Measurements from ENCODE around the gene PRPF31. TPM values are rescaled to one million over a fixed set of nuclear protein-coding genes. Genes with fewer than 3 reads are reported as not detected.

The PRPF31 gene
- total and polyA plus RNA-seq, 2 of the 13 experiments (the other 11 are each of a cell fraction or from before 2014, with no cell fraction given): 23.8 to 63.8 TPM

- TF ChIP-seq SOX6 (IDR thresholded peaks at IDR 0.05) (no peak), SOX6 (CRISPR knock-in tag; IDR thresholded peaks at IDR 0.05) (no peak), RXRB (CRISPR knock-in tag; IDR thresholded peaks at IDR 0.05; ENCODE audit: borderline replicate concordance) (no peak), ZSCAN25 (CRISPR knock-in tag; IDR thresholded peaks at IDR 0.05) (0 out of 2 replicates have a peak, but pooled peaks have one; percentile 38), ZNF33B (CRISPR knock-in tag; IDR thresholded peaks at IDR 0.05) (no peak), KLF13 (CRISPR knock-in tag; IDR thresholded peaks at IDR 0.05) (no peak), ZNF460 (CRISPR knock-in tag; IDR thresholded peaks at IDR 0.05; ENCODE audit: borderline replicate concordance) (no peak), NCOA1 (CRISPR knock-in tag; IDR thresholded peaks at IDR 0.05) (no peak), HOMEZ (CRISPR knock-in tag; IDR thresholded peaks at IDR 0.05; ENCODE audit: low read depth) (no peak), ARNT2 (CRISPR knock-in tag; IDR thresholded peaks at IDR 0.05; ENCODE audit: low read depth) (no peak), REXO4 (CRISPR knock-in tag; IDR thresholded peaks at IDR 0.05; ENCODE audit: borderline replicate concordance) (no peak), SRSF1 (optimal IDR thresholded peaks at IDR 0.05; ENCODE audit: low read depth, low read length) (peak; percentile 75), SP2 (CRISPR knock-in tag; IDR thresholded peaks at IDR 0.05) (no peak), CCAR2 (optimal IDR thresholded peaks at IDR 0.05; ENCODE audit: low read depth, low read length) (peak; percentile 87), GTF2F1 (IDR thresholded peaks at IDR 0.05; ENCODE audit: low read length) (peak; percentile 73; the same call in 1 of the 2 replicates), POLR2A (IDR thresholded peaks at IDR 0.05; ENCODE audit: insufficient read depth in 1 of 2, low read depth in 2 of 2, low read length in 2 of 2) (0 out of 4 replicates have a peak, but pooled peaks of 1 of the 2 experiments have one; percentile 9), POLR2AphosphoS2 (IDR thresholded peaks at IDR 0.05; ENCODE audit: low read depth, low read length) (peak; percentile 89; the same call in 1 of the 2 replicates), MTF2 (CRISPR knock-in tag; IDR thresholded peaks at IDR 0.05; ENCODE audit: borderline replicate concordance) (no peak), HNF4G (IDR thresholded peaks at IDR 0.05; ENCODE audit: borderline replicate concordance, low read depth, low read length) (no peak), HNF4G (CRISPR knock-in tag; IDR thresholded peaks at IDR 0.05; ENCODE audit: borderline replicate concordance, low read depth) (no peak), HCFC1 (IDR thresholded peaks at IDR 0.05; ENCODE audit: low read depth, low read length) (peak; percentile 44; the same call in 1 of the 2 replicates), TCF12 (IDR thresholded peaks at IDR 0.05) (no peak), TCF12 (CRISPR knock-in tag; IDR thresholded peaks at IDR 0.05) (no peak), ETS1 (CRISPR knock-in tag; IDR thresholded peaks at IDR 0.05) (no peak), SRSF4 (IDR thresholded peaks at IDR 0.05; ENCODE audit: low read depth, low read length, poor library complexity, severe bottlenecking) (no peak), RBM39 (IDR thresholded peaks at IDR 0.05; ENCODE audit: low read depth, low read length, poor library complexity, severe bottlenecking) (peak; percentile 95), PCBP1 (IDR thresholded peaks at IDR 0.05; ENCODE audit: borderline replicate concordance, low read depth, low read length) (peak; percentile 99), MAZ (IDR thresholded peaks at IDR 0.05; ENCODE audit: borderline replicate concordance, low read depth, low read length) (peak; percentile 93), MAZ (CRISPR knock-in tag; IDR thresholded peaks at IDR 0.05; ENCODE audit: low read depth) (no peak), SP1 (IDR thresholded peaks at IDR 0.05) (no peak), SP1 (CRISPR knock-in tag; IDR thresholded peaks at IDR 0.05) (no peak), ZNF737 (CRISPR knock-in tag; IDR thresholded peaks at IDR 0.05; ENCODE audit: borderline replicate concordance) (no peak)
Measured at GRCh38 chr19:54133312-54133956, 17.9 kb downstream of the PRPF31 start (continued).
